Neural cell (in vitro differentiated cells): ENCODE results near the gene COL3A1. TPM values are rescaled to one million over a fixed set of nuclear protein-coding genes. Genes with fewer than 3 reads are reported as not detected.

Experiments
- H2AFZ ChIP-seq: fragments of 200-600, 300-800 bp; sonication (generic), shearing (Covaris generic); 2 replicates; pipeline ENCODE4 v1.6.0; 2014; ENCODE audit warnings: low read depth, mild to moderate bottlenecking, antibody characterized with exemption, low read length, moderate library complexity
- H3F3A ChIP-seq: fragments of 200-600 bp; shearing (Covaris generic); 2 replicates; pipeline ENCODE4 v1.6.1; 2016; ENCODE audit warnings: mild to moderate bottlenecking, moderate library complexity, mixed read lengths, antibody characterized with exemption, low read length; ENCODE audit not compliant: insufficient read depth, poor library complexity, severe bottlenecking
- H3K27ac ChIP-seq: fragments of 200-600, 300-800 bp; sonication (generic), shearing (Covaris generic); 2 replicates; pipeline ENCODE4 v1.5.1; 2014; ENCODE audit warnings: mild to moderate bottlenecking, low read length, moderate library complexity
- H3K27me3 ChIP-seq: fragments of 300-800, 200-600 bp; sonication (generic), shearing (Covaris generic); 2 replicates; pipeline ENCODE4 v1.6.0; 2014; ENCODE audit warnings: mild to moderate bottlenecking, low read depth, low read length, moderate library complexity; ENCODE audit not compliant: insufficient read depth
- H3K36me3 ChIP-seq: fragments of 300-800, 200-600 bp; sonication (generic), shearing (Covaris generic); 2 replicates; pipeline ENCODE4 v1.5.1; 2014; ENCODE audit warnings: mild to moderate bottlenecking, antibody characterized with exemption, low read length, moderate library complexity; ENCODE audit not compliant: insufficient read depth
- H3K4me2 ChIP-seq: fragments of 300-800, 200-600 bp; sonication (generic), shearing (Covaris generic); 2 replicates; pipeline ENCODE4 v1.6.0; 2014; ENCODE audit warnings: mild to moderate bottlenecking, low read length
- H3K4me3 ChIP-seq: fragments of 300-800, 200-600 bp; sonication (generic), shearing (Covaris generic); 2 replicates; pipeline ENCODE4 v1.5.1; 2014; ENCODE audit warnings: mild to moderate bottlenecking, low read length, moderate library complexity
- H3K79me2 ChIP-seq: fragments of 200-600 bp; shearing (Covaris generic); replicated peaks from 2 replicates; pipeline ENCODE4 v1.6.0; 2014; ENCODE audit warnings: mild to moderate bottlenecking, low read length, moderate library complexity; ENCODE audit not compliant: insufficient read depth
- H3K9ac ChIP-seq: fragments of 300-800, 200-600 bp; sonication (generic), shearing (Covaris generic); 2 replicates; pipeline ENCODE4 v1.6.1; 2016; ENCODE audit warnings: mild to moderate bottlenecking, low read length, mixed read lengths
- H3K9me2 ChIP-seq: fragments of 200-600 bp; shearing (Covaris generic); 2 replicates; pipeline ENCODE4 v1.6.1; 2016; ENCODE audit warnings: mild to moderate bottlenecking, low read length, mixed read lengths; ENCODE audit not compliant: insufficient read depth
- H3K9me3 ChIP-seq: fragments of 200-600, 300-800 bp; sonication (generic), shearing (Covaris generic); 2 replicates; pipeline ENCODE4 v1.6.1; 2016; ENCODE audit warnings: mild to moderate bottlenecking, mixed run types, low read length, moderate library complexity, mixed read lengths
- H4K20me1 ChIP-seq: fragments of 200-600 bp; shearing (Covaris generic); 2 replicates; pipeline ENCODE4 v1.6.1; 2016; ENCODE audit warnings: mild to moderate bottlenecking, mixed run types; ENCODE audit not compliant: insufficient read depth
- CTCF ChIP-seq: fragments of 450-650 bp; IDR thresholded peaks from 2 replicates; pipeline ENCODE4 v1.5.1; 2014; ENCODE audit warnings: antibody characterized with exemption, mild to moderate bottlenecking, moderate library complexity; ENCODE audit not compliant: poor library complexity, severe bottlenecking
- EP300 ChIP-seq: fragments of 450-650 bp; conservative IDR thresholded peaks from 2 replicates; pipeline ENCODE4 v1.6.1; 2014; ENCODE audit warnings: antibody characterized with exemption, mild to moderate bottlenecking, moderate library complexity; ENCODE audit not compliant: poor library complexity, severe bottlenecking
- EZH2 ChIP-seq: fragments of 200-600, 300-800 bp; shearing (Covaris generic), sonication (generic); IDR thresholded peaks from 2 replicates; pipeline ENCODE4 v1.6.1; 2014; ENCODE audit warnings: antibody characterized with exemption, low read length, borderline replicate concordance, mild to moderate bottlenecking; ENCODE audit not compliant: insufficient read depth, poor library complexity, severe bottlenecking
- MXI1 ChIP-seq: fragments of 450-650 bp; conservative IDR thresholded peaks from 2 replicates; pipeline ENCODE4 v1.6.1; 2014; ENCODE audit warnings: antibody characterized with exemption, mild to moderate bottlenecking; ENCODE audit not compliant: poor library complexity, severe bottlenecking
- RAD21 ChIP-seq: fragments of 450-650 bp; conservative IDR thresholded peaks from 2 replicates; pipeline ENCODE4 v1.6.1; 2014; ENCODE audit warnings: antibody characterized with exemption, mild to moderate bottlenecking, moderate library complexity
- REST ChIP-seq: IDR thresholded peaks from 2 replicates; pipeline ENCODE4 v1.6.1; 2012; ENCODE audit warnings: borderline replicate concordance
- SMC3 ChIP-seq: fragments of 450-650 bp; conservative IDR thresholded peaks from 2 replicates; pipeline ENCODE4 v1.6.1; 2014; ENCODE audit warnings: antibody characterized with exemption, mild to moderate bottlenecking, moderate library complexity; ENCODE audit not compliant: poor library complexity
- TAF1 ChIP-seq: IDR thresholded peaks from 2 replicates; pipeline ENCODE4 v1.6.1; 2012; ENCODE audit warnings: low read depth
- polyA plus RNA-seq: library from polyadenylated mRNA; depleted of rRNA; stranded (reverse); fragments of >200 nt; gene quantifications from 2 replicates; pipeline ENCODE4 v1.2.3, GENCODE V29; 2014

Gene COL3A1
- polyA plus RNA-seq, 1 donor from 2014 or later, result 1.3 TPM

- Histone ChIP-seq H3K9ac (no peak overlapping the region), H3F3A (no peaks in the 10 kb centered on the region), H3K27me3 (no peaks in the 10 kb centered on the region), H4K20me1 (no peaks in the 10 kb centered on the region), H3K79me2 (no peaks in the 10 kb centered on the region), H3K4me3 (no peak overlapping the region), H3K9me2 (no peaks in the 10 kb centered on the region), H3K27ac (no peak overlapping the region), H3K4me2 (no peak overlapping the region), H2AFZ (no peak overlapping the region), H3K9me3 (no peaks in the 10 kb centered on the region), H3K36me3 (no peaks in the 10 kb centered on the region)
- TF ChIP-seq TAF1 (no peak), RAD21 (no peak), EP300 (no peak), REST (no peak), EZH2 (no peak), CTCF (no peak), MXI1 (no peak)
These were observed 24.9 kb upstream of the COL3A1 start for GRCh38 chr2:188949046-188949818.

- no peaks in the 10 kb centered on the region for H3K9me3 ChIP-seq
- H3K27me3 ChIP-seq, result no peaks in the 10 kb centered on the region
- no peak overlapping the region for H3K4me3 ChIP-seq
- no peaks in the 10 kb centered on the region for H3K9me2 ChIP-seq
- no peaks in the 10 kb centered on the region for H3K79me2 ChIP-seq
- no peak overlapping the region for H3K4me2 ChIP-seq
- H2AFZ ChIP-seq, result no peak overlapping the region
- no peak overlapping the region for H3K9ac ChIP-seq
- no peak for TF ChIP-seq TAF1
- H3K36me3 ChIP-seq, result no peaks in the 10 kb centered on the region
- no peaks in the 10 kb centered on the region for H4K20me1 ChIP-seq
- no peaks in the 10 kb centered on the region for H3F3A ChIP-seq
- H3K27ac ChIP-seq, result no peak overlapping the region
These were observed 21.3 kb upstream of the COL3A1 start for GRCh38 chr2:188952901-188953300.

- no peak overlapping the region for H3K4me2 ChIP-seq
- H3K79me2 ChIP-seq, result no peaks in the 10 kb centered on the region
- no peaks in the 10 kb centered on the region for H4K20me1 ChIP-seq
- H3K9me2 ChIP-seq, result no peaks in the 10 kb centered on the region
- no peak overlapping the region for H2AFZ ChIP-seq
- no peaks in the 10 kb centered on the region for H3K9me3 ChIP-seq
- TF ChIP-seq RAD21, result no peak
- no peak for TF ChIP-seq REST
- TF ChIP-seq MXI1, result no peak
- TF ChIP-seq EZH2, result no peak
- no peak for TF ChIP-seq SMC3
- no peaks in the 10 kb centered on the region for H3F3A ChIP-seq
- no peak overlapping the region for H3K27ac ChIP-seq
- no peak overlapping the region for H3K4me3 ChIP-seq
- H3K36me3 ChIP-seq, result no peaks in the 10 kb centered on the region
- no peak overlapping the region for H3K9ac ChIP-seq
- no peaks in the 10 kb centered on the region for H3K27me3 ChIP-seq
These were observed 17.9 kb upstream of the COL3A1 start for GRCh38 chr2:188956290-188956689.
